H1 (cell line): ENCODE results near the gene IRF9.

Experiments used
- CEBPB ChIP-seq: IDR thresholded peaks from 2 replicates; pipeline ENCODE4 v1.6.1; 2012; ENCODE audit warnings: low read depth, low read length
- CHD1 ChIP-seq: IDR thresholded peaks from 2 replicates; pipeline ENCODE4 v1.6.1; 2012; ENCODE audit warnings: low read depth, low read length, improper control_type of control experiment
- CTBP2 ChIP-seq: IDR thresholded peaks from 2 replicates; pipeline ENCODE4 v1.7.0; 2011; ENCODE audit warnings: borderline replicate concordance, mild to moderate bottlenecking, moderate library complexity, mixed read lengths, low read length; ENCODE audit not compliant: insufficient read depth, insufficient read length
- CTCF ChIP-seq, 3 experiments: IDR thresholded peaks; 1 replicate in 2 of 3; 2 replicates in 1 of 3; pipeline versions ENCODE4 v1.5.1 to v1.6.1; 2011; ENCODE audit warnings: low read length in 3 of 3, mild to moderate bottlenecking in 3 of 3, inconsistent platforms in 2 of 3, low read depth in 1 of 3, moderate library complexity in 1 of 3; ENCODE audit not compliant: insufficient read depth in 1 of 3; ENCODE audit errors: control extremely low read depth in 1 of 3
- EP300 ChIP-seq, 2 experiments: IDR thresholded peaks; 1 replicate in 1 of 2; 2 replicates in 1 of 2; pipeline ENCODE4 v1.6.1; 2011 to 2012; ENCODE audit warnings: low read depth in 2 of 2, low read length in 2 of 2, mild to moderate bottlenecking in 2 of 2, borderline replicate concordance in 1 of 2, inconsistent platforms in 1 of 2, moderate library complexity in 1 of 2
- EZH2 ChIP-seq: fragments of 200-600 bp; sonication (generic); IDR thresholded peaks from 2 replicates; pipeline ENCODE4 v1.7.1; 2012; ENCODE audit warnings: low read depth, mild to moderate bottlenecking, moderate library complexity, low read length, inconsistent platforms; ENCODE audit not compliant: severe bottlenecking
- GTF2F1 ChIP-seq: IDR thresholded peaks from 2 replicates; pipeline ENCODE4 v1.6.1; 2012; ENCODE audit warnings: low read depth, low read length, improper control_type of control experiment, borderline replicate concordance
- NANOG ChIP-seq: IDR thresholded peaks from 2 replicates; pipeline ENCODE4 v1.6.1; 2011; ENCODE audit warnings: low read length, low read depth, mild to moderate bottlenecking, inconsistent platforms; ENCODE audit not compliant: insufficient read depth, poor library complexity, severe bottlenecking
- POLR2A ChIP-seq, 2 experiments: IDR thresholded peaks; 1 replicate in 1 of 2; 2 replicates in 1 of 2; pipeline ENCODE4 v1.6.1; 2011; ENCODE audit warnings: low read depth in 2 of 2, low read length in 2 of 2, mild to moderate bottlenecking in 2 of 2; ENCODE audit errors: control extremely low read depth in 1 of 2
- POLR2AphosphoS5 ChIP-seq: IDR thresholded peaks from 2 replicates; pipeline ENCODE4 v1.6.1; 2011; ENCODE audit warnings: low read depth, low read length
- SAP30 ChIP-seq: fragments of 300-600 bp; sonication (generic); IDR thresholded peaks from 2 replicates; pipeline ENCODE4 v1.7.1; 2012; ENCODE audit warnings: low read length, moderate library complexity, mild to moderate bottlenecking, inconsistent platforms; ENCODE audit not compliant: insufficient read depth, insufficient replicate concordance
- SP1 ChIP-seq: IDR thresholded peaks from 2 replicates; pipeline ENCODE4 v1.6.1; 2011; ENCODE audit warnings: low read depth, low read length
- SRF ChIP-seq: IDR thresholded peaks from 2 replicates; pipeline ENCODE4 v1.6.1; 2011; ENCODE audit warnings: mild to moderate bottlenecking, low read depth, low read length, moderate library complexity
- TCF12 ChIP-seq: IDR thresholded peaks from 2 replicates; pipeline ENCODE4 v1.6.1; 2011; ENCODE audit warnings: low read depth, mild to moderate bottlenecking, low read length

DNA sequence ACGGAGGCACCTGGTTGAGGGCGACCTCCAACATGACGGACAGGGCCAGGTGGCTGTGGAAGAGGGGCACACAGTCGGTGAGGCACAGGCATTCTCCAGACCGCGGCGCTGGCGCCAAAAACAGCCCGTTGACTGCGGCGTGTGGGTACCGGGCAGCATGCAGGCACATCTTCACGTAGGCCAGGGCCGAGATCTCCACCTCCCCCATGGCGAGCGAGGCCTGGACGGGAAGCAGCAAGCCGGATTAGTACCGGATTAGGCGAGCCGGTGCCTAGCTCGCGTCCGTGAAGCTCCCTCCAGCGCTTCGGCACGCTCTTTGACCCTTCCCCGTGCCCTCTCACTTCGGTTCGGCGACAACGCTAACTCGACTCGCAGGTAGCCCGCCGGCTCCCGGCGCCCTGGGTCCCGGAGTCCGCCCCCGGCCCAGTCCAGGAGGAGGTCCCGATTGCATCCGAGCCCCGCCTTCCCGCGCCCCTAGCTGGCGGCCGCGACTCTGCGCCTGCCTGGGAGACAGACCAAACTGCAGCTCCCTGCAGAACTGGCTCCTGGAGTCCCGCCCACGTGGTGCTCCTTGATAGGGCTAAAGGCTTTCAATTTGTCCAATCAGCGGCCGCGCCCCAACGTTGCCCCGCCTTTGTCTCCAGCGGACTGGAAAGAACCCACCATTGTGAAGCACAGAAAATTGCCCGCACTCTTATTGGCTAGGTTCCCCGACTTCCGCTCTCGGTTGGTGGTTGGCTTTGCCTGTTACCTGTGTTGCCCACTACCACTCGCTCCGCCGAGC lies 19.8 kb upstream of the IRF9 start, which contains the start of gene EMC9:
- TF ChIP-seq CTCF (IDR thresholded peaks at IDR 0.05; ENCODE audit: control extremely low read depth in 1 of 3, insufficient read depth in 1 of 3, low read depth in 1 of 3, low read length in 3 of 3): peak; percentile 23 to 48 (median 26); a peak in 3 of 4 replicates
- TF ChIP-seq GTF2F1: 0 out of 2 replicates have a peak, but pooled peaks have one; percentile 42
- TF ChIP-seq SRF: peak; percentile 36; the same call in 1 of the 2 replicates
- peak; percentile 88 for TF ChIP-seq POLR2AphosphoS5
- 0 out of 2 replicates have a peak, but pooled peaks have one; percentile 24 for TF ChIP-seq CEBPB
- no peak for TF ChIP-seq EP300 (IDR thresholded peaks at IDR 0.05; ENCODE audit: borderline replicate concordance in 1 of 2, low read depth in 2 of 2, low read length in 2 of 2)
- peak; percentile 31 for TF ChIP-seq NANOG
- TF ChIP-seq CTBP2: no peak
- TF ChIP-seq SP1: peak; percentile 97
- TF ChIP-seq EZH2: no peak
- TF ChIP-seq TCF12: 0 out of 2 replicates have a peak, but pooled peaks have one; percentile 4
- TF ChIP-seq CHD1: no peak
- peak; percentile 81 to 84 for TF ChIP-seq POLR2A (IDR thresholded peaks at IDR 0.05; ENCODE audit: control extremely low read depth in 1 of 2, low read depth in 2 of 2, low read length in 2 of 2)
- peak; percentile 96 for TF ChIP-seq SAP30
